ENCODE data around the gene TDP2.
"Not testable (repeated sequence)": the region's sequence is repeated elsewhere in the genome, so short reads cannot be mapped to it uniquely, and the experiment has no call there.

- not testable (repeated sequence) for TF ChIP-seq CTCF, POLR2A (IDR thresholded peaks at IDR 0.05)
These were observed 12.2 kb upstream of the TDP2 start for GRCh38 chr6:24678792-24679352.
